CD14-positive monocyte (primary cell): ENCODE data around the gene PIK3C2B. TPM values are rescaled to one million over a fixed set of nuclear protein-coding genes. Genes with fewer than 3 reads are reported as not detected.

ENCODE experiments used
- DNase-seq, 3 donors: peaks; one replicate each; pipeline ENCODE4 v3.0.0-alpha.2; 2011 to 2022
- H2AFZ ChIP-seq: 2 replicates; pipeline ENCODE4 v1.6.0; 2012; ENCODE audit warnings: mild to moderate bottlenecking, low read depth, low read length, inconsistent platforms; ENCODE audit not compliant: insufficient read depth, poor library complexity, severe bottlenecking
- H3K27ac ChIP-seq, 2 donors: 1 replicate in 1 of 2; 2 replicates in 1 of 2; pipeline ENCODE4 v1.5.1; 2012 to 2013; ENCODE audit warnings: low read length in 2 of 2, control low read depth in 1 of 2, inconsistent platforms in 1 of 2, low read depth in 1 of 2, mild to moderate bottlenecking in 1 of 2
- H3K27me3 ChIP-seq, 2 donors: one replicate each; pipeline versions ENCODE4 v1.6.0 to v1.6.1; 2011 to 2013; ENCODE audit warnings: low read length in 2 of 2; ENCODE audit not compliant: control insufficient read depth in 2 of 2, insufficient read depth in 2 of 2
- H3K36me3 ChIP-seq, 2 donors: replicated peaks in 1 of 2; 1 replicate in 1 of 2; 2 replicates in 1 of 2; pipeline versions ENCODE4 v1.5.1 to v1.6.1; 2012 to 2013; ENCODE audit warnings: low read length in 2 of 2, control low read depth in 1 of 2, inconsistent platforms in 1 of 2, mild to moderate bottlenecking in 1 of 2; ENCODE audit not compliant: insufficient read depth in 2 of 2, control insufficient read depth in 1 of 2
- H3K4me1 ChIP-seq, 2 donors: 1 replicate in 1 of 2; 2 replicates in 1 of 2; pipeline versions ENCODE4 v1.5.1 to v1.6.1; 2012 to 2013; ENCODE audit warnings: low read length in 2 of 2, control low read depth in 1 of 2, inconsistent platforms in 1 of 2, mild to moderate bottlenecking in 1 of 2, moderate library complexity in 1 of 2; ENCODE audit not compliant: insufficient read depth in 2 of 2, control insufficient read depth in 1 of 2
- H3K4me2 ChIP-seq: replicated peaks from 2 replicates; pipeline ENCODE3; 2012; ENCODE audit warnings: low read length, moderate library complexity, mild to moderate bottlenecking; ENCODE audit not compliant: poor library complexity, severe bottlenecking; ENCODE audit errors: extremely low read depth
- H3K4me3 ChIP-seq, 3 experiments: fragments of 200-600 bp in 1 of 3; sonication (generic) in 1 of 3; replicated peaks in 1 of 3; 1 replicate in 2 of 3; 2 replicates in 1 of 3; pipeline ENCODE4 v1.5.1; 2011 to 2013; ENCODE audit warnings: low read length in 3 of 3, mild to moderate bottlenecking in 3 of 3, control low read depth in 2 of 3, low read depth in 2 of 3, inconsistent platforms in 1 of 3, moderate library complexity in 1 of 3
- H3K79me2 ChIP-seq: 2 replicates; pipeline ENCODE4 v1.6.0; 2012; ENCODE audit warnings: mild to moderate bottlenecking, control low read depth, inconsistent platforms, low read length, moderate library complexity; ENCODE audit not compliant: insufficient read depth
- H3K9ac ChIP-seq: 2 replicates; pipeline ENCODE4 v1.6.0; 2017; ENCODE audit warnings: low read length, mild to moderate bottlenecking; ENCODE audit not compliant: insufficient read depth, poor library complexity, severe bottlenecking
- H3K9me3 ChIP-seq, 2 donors: replicated peaks in 1 of 2; 1 replicate in 1 of 2; 2 replicates in 1 of 2; pipeline versions ENCODE4 v1.5.1 to v1.6.1; 2012 to 2013; ENCODE audit warnings: low read length in 2 of 2, control low read depth in 1 of 2; ENCODE audit not compliant: control insufficient read depth in 1 of 2, insufficient read depth in 1 of 2
- H4K20me1 ChIP-seq: 2 replicates; pipeline ENCODE4 v1.6.0; 2012; ENCODE audit warnings: mild to moderate bottlenecking, low read length, control low read depth, moderate library complexity; ENCODE audit not compliant: insufficient read depth
- H3K27ac Mint-ChIP-seq, 7 donors: one replicate each; pipeline ENCODE4 v1.8.0; 2020; ENCODE audit warnings: mild to moderate bottlenecking in 7 of 7, mixed read lengths in 7 of 7, moderate library complexity in 6 of 7, inconsistent platforms in 2 of 7
- H3K27me3 Mint-ChIP-seq, 3 donors: one replicate each; pipeline ENCODE4 v1.8.0; 2021 to 2022; ENCODE audit warnings: low read depth in 3 of 3, mild to moderate bottlenecking in 3 of 3, mixed read lengths in 3 of 3, moderate library complexity in 3 of 3, inconsistent platforms in 1 of 3
- H3K36me3 Mint-ChIP-seq, 2 donors: one replicate each; pipeline ENCODE4 v1.8.0; 2020; ENCODE audit warnings: mixed read lengths in 2 of 2, inconsistent platforms in 1 of 2, mild to moderate bottlenecking in 1 of 2
- H3K4me1 Mint-ChIP-seq: one replicate; pipeline ENCODE4 v1.8.0; 2020; ENCODE audit warnings: mild to moderate bottlenecking, mixed read lengths
- H3K4me3 Mint-ChIP-seq, 2 donors: one replicate each; pipeline ENCODE4 v1.8.0; 2020; ENCODE audit warnings: mild to moderate bottlenecking in 2 of 2, mixed read lengths in 2 of 2, moderate library complexity in 1 of 2
- H3K9me3 Mint-ChIP-seq, 7 donors: one replicate each; pipeline ENCODE4 v1.8.0; 2020 to 2022; ENCODE audit warnings: mixed read lengths in 7 of 7, mild to moderate bottlenecking in 6 of 7, moderate library complexity in 6 of 7, inconsistent platforms in 2 of 7
- CTCF ChIP-seq: fragments of 200-600 bp; IDR thresholded peaks from one replicate; pipeline ENCODE4 v1.8.0; 2022; ENCODE audit warnings: antibody characterized with exemption, mild to moderate bottlenecking
- WGBS: methylation state at CpG from one replicate; pipeline ENCODE4 v1.1.5; 2013; ENCODE audit warnings: missing lambda C conversion rate; ENCODE audit not compliant: insufficient coverage; 5-methylcytosine and 5-hydroxymethylcytosine counted together
- intact Hi-C, 2 donors: fragments of 100-400 bp; cut with micrococcal nuclease; formaldehyde crosslinking; loops; one replicate each; pipeline versions ENCODE4 v1.15.0 to v1.15.1; 2023
- polyA plus RNA-seq, 3 donors: library from polyadenylated mRNA; depleted of rRNA in 1 of 3; unstranded in 2 of 3; stranded (reverse) in 1 of 3; fragments of 300-500 nt in 2 of 3; fragments of >200 nt in 1 of 3; fragmentation: Illumina TruSeq in 2 of 3; gene quantifications; 1 replicate in 2 of 3; 2 replicates in 1 of 3; pipeline ENCODE4 v1.2.3, GENCODE V29; 2012 to 2021

Gene PIK3C2B
- polyA plus RNA-seq, 3 donors: 0.04 to 1.4 TPM; not detected in 1

DNA sequence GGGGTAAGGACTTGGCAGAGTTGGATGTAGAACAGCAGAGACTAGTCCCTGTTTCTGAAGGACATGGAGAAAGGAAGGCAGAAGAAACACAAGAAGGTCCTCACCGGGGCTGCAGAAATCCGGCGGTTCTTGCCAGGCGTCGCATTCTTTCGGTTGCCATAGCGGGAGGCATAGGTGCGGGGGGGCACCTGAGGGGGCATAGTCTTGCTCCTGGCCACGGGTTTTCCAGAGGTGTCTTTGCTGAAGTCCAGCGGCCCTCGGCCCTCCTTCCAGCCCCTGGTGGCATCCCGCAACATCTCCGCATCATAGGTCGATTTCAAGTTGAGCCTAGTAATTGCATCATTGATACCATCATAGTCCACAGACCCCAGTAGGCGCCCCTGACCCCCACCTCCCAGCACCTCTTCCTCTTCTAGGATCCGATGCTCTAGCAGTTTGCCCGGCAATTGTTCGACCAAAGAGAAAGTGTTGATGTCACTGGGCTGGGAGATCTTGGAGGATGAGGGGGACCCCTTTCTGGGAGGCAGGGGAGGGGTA, 25.8 kb downstream of the PIK3C2B start:
- Histone ChIP-seq H3K4me3 (no peak overlapping the region), H3K9ac (no peak overlapping the region), H3K4me2 (no peak overlapping the region), H4K20me1 (no peaks in the 10 kb centered on the region), H3K79me2 (no peaks in the 10 kb centered on the region), H3K9me3 (no peaks in the 10 kb centered on the region), H2AFZ (no peak overlapping the region), H3K36me3 (no peaks in the 10 kb centered on the region), H3K4me1 (peaks cover 12 to 13% of the 10 kb centered on the region in 2 donors), H3K27me3 (no peaks in the 10 kb centered on the region), H3K27ac (no peak overlapping the region)
- 97% methylated on average over 12 of the region's 18 CpGs for WGBS
- DNase-seq: no peak
- intact Hi-C loops: no loop called here
- Mint-ChIP-seq H3K27ac (no peak overlapping the region), H3K36me3 (peaks cover 11 to 12% of the 10 kb centered on the region in 2 donors), H3K27me3 (peaks cover 0 to 2% (median 0%) of the 10 kb centered on the region in 3 donors), H3K4me3 (no peak overlapping the region), H3K9me3 (no peaks in the 10 kb centered on the region), H3K4me1 (peaks cover 19% of the 10 kb centered on the region)
- TF ChIP-seq CTCF: no peak

GRCh38 chr1:204468206-204468605, 26.4 kb downstream of the PIK3C2B start:
- H3K9me3 ChIP-seq: no peaks in the 10 kb centered on the region
- H3K27ac Mint-ChIP-seq: peak overlapping the region in 1 of 7 donors; percentile 56
- H3K27me3 ChIP-seq: no peaks in the 10 kb centered on the region
- TF ChIP-seq CTCF: no peak
- peaks cover 12 to 13% of the 10 kb centered on the region in 2 donors for H3K4me1 ChIP-seq
- no peaks in the 10 kb centered on the region for H4K20me1 ChIP-seq
- H3K36me3 ChIP-seq: no peaks in the 10 kb centered on the region
- no peak overlapping the region for H3K4me2 ChIP-seq
- no peak overlapping the region for H2AFZ ChIP-seq
- H3K9me3 Mint-ChIP-seq: no peaks in the 10 kb centered on the region
- no peak overlapping the region for H3K4me3 Mint-ChIP-seq
- no peak overlapping the region for H3K27ac ChIP-seq
- H3K4me1 Mint-ChIP-seq: peaks cover 19% of the 10 kb centered on the region
- H3K79me2 ChIP-seq: no peaks in the 10 kb centered on the region
- no peak for DNase-seq
- WGBS: 99% methylated on average over 8 of the region's 10 CpGs
- H3K4me3 ChIP-seq: no peak overlapping the region
- H3K27me3 Mint-ChIP-seq: peaks cover 0 to 3% (median 3%) of the 10 kb centered on the region in 3 donors
- peaks cover 12 to 14% of the 10 kb centered on the region in 2 donors for H3K36me3 Mint-ChIP-seq
- intact Hi-C loops: no loop called here
- no peak overlapping the region for H3K9ac ChIP-seq
